Neural cell (in vitro differentiated cells): Measurements from ENCODE around the gene UNC119B.

Experiments used
- EP300 ChIP-seq: fragments of 450-650 bp; conservative IDR thresholded peaks from 2 replicates; pipeline ENCODE4 v1.6.1; 2014; ENCODE audit warnings: antibody characterized with exemption, mild to moderate bottlenecking, moderate library complexity; ENCODE audit not compliant: poor library complexity, severe bottlenecking
- EZH2 ChIP-seq: fragments of 200-600, 300-800 bp; shearing (Covaris generic), sonication (generic); IDR thresholded peaks from 2 replicates; pipeline ENCODE4 v1.6.1; 2014; ENCODE audit warnings: antibody characterized with exemption, low read length, borderline replicate concordance, mild to moderate bottlenecking; ENCODE audit not compliant: insufficient read depth, poor library complexity, severe bottlenecking
- TF ChIP-seq, protein P1 (sequence below): fragments of 450-650 bp; IDR thresholded peaks from 2 replicates; pipeline ENCODE4 v1.5.1; 2014; ENCODE audit warnings: antibody characterized with exemption, mild to moderate bottlenecking, moderate library complexity; ENCODE audit not compliant: poor library complexity, severe bottlenecking

GRCh38 chr12:120690083-120690450, 20.2 kb upstream of the UNC119B start:
- TF ChIP-seq, protein P1, sequence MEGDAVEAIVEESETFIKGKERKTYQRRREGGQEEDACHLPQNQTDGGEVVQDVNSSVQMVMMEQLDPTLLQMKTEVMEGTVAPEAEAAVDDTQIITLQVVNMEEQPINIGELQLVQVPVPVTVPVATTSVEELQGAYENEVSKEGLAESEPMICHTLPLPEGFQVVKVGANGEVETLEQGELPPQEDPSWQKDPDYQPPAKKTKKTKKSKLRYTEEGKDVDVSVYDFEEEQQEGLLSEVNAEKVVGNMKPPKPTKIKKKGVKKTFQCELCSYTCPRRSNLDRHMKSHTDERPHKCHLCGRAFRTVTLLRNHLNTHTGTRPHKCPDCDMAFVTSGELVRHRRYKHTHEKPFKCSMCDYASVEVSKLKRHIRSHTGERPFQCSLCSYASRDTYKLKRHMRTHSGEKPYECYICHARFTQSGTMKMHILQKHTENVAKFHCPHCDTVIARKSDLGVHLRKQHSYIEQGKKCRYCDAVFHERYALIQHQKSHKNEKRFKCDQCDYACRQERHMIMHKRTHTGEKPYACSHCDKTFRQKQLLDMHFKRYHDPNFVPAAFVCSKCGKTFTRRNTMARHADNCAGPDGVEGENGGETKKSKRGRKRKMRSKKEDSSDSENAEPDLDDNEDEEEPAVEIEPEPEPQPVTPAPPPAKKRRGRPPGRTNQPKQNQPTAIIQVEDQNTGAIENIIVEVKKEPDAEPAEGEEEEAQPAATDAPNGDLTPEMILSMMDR = no peak
- TF ChIP-seq EP300 (no peak), EZH2 (no peak)
